Natural killer cell (primary cell): Measurements from ENCODE around the gene FARP1. TPM values are rescaled to one million over a fixed set of nuclear protein-coding genes. Genes with fewer than 3 reads are reported as not detected.

Experiments used
- ATAC-seq, 3 donors: fragments of 150-1000 bp in 2 of 3; fragments of 200-7000 bp in 1 of 3; cut with Tn5 transposase; 1 replicate in 1 of 3; 2 replicates in 2 of 3; pipeline ENCODE4 v1.10.0; 2021; ENCODE audit warnings: mild to moderate bottlenecking in 2 of 3, moderate library complexity in 2 of 3
- DNase-seq, 2 donors: peaks; one replicate each; pipeline versions ENCODE4 v3.0.0 to v3.0.0-alpha.2; 2013 to 2021; ENCODE audit warnings: mixed read lengths in 1 of 2
- H3K27ac ChIP-seq: one replicate; pipeline ENCODE4 v1.5.1; 2013; ENCODE audit warnings: mild to moderate bottlenecking, low read length
- H3K27me3 ChIP-seq: one replicate; pipeline ENCODE4 v1.6.1; 2013; ENCODE audit warnings: low read length; ENCODE audit not compliant: control insufficient read depth, insufficient read depth
- H3K36me3 ChIP-seq: one replicate; pipeline ENCODE4 v1.6.1; 2013; ENCODE audit warnings: low read length; ENCODE audit not compliant: control insufficient read depth, insufficient read depth
- H3K4me1 ChIP-seq: one replicate; pipeline ENCODE4 v1.6.1; 2013; ENCODE audit warnings: low read length; ENCODE audit not compliant: control insufficient read depth, insufficient read depth
- H3K4me3 ChIP-seq: one replicate; pipeline ENCODE4 v1.5.1; 2013; ENCODE audit warnings: low read length
- H3K9me3 ChIP-seq: one replicate; pipeline ENCODE4 v1.6.1; 2013; ENCODE audit warnings: low read length; ENCODE audit not compliant: control insufficient read depth, insufficient read depth
- H3K27ac Mint-ChIP-seq, 2 donors: one replicate each; pipeline ENCODE4 v1.8.0; 2022; ENCODE audit warnings: mild to moderate bottlenecking in 2 of 2, mixed read lengths in 2 of 2, moderate library complexity in 1 of 2
- H3K27me3 Mint-ChIP-seq, 2 donors: one replicate each; pipeline ENCODE4 v1.8.0; 2022; ENCODE audit warnings: low read depth in 2 of 2, mixed read lengths in 2 of 2
- H3K36me3 Mint-ChIP-seq: one replicate; pipeline ENCODE4 v1.8.0; 2022; ENCODE audit warnings: mixed read lengths
- H3K4me1 Mint-ChIP-seq, 2 donors: one replicate each; pipeline ENCODE4 v1.8.0; 2022; ENCODE audit warnings: mixed read lengths in 2 of 2
- H3K4me3 Mint-ChIP-seq: one replicate; pipeline ENCODE4 v1.8.0; 2022; ENCODE audit warnings: mild to moderate bottlenecking, moderate library complexity, mixed read lengths
- H3K9me3 Mint-ChIP-seq, 2 donors: one replicate each; pipeline ENCODE4 v1.8.0; 2022; ENCODE audit warnings: mixed read lengths in 2 of 2
- whole genome bisulfite sequencing: methylation state at CpG from one replicate; pipeline ENCODE4 v1.1.7; 2013; ENCODE audit warnings: missing lambda C conversion rate; ENCODE audit not compliant: insufficient coverage; 5-methylcytosine and 5-hydroxymethylcytosine counted together
- intact Hi-C: fragments of 100-400 bp; cut with micrococcal nuclease; formaldehyde crosslinking; loops from one replicate; pipeline ENCODE4 v1.14.2; 2022
- total RNA-seq, 4 donors: library from RNA; stranded (reverse); fragments of 120-200 nt in 1 of 4; gene quantifications; one replicate each; pipeline versions ENCODE4 v1.2.3 to v1.2.4, GENCODE V29; 2013 to 2022
- TF ChIP-seq, protein P1 (sequence below): fragments of 200-600 bp; IDR thresholded peaks from one replicate; pipeline ENCODE4 v1.8.0; 2022; ENCODE audit warnings: antibody characterized with exemption

Gene FARP1
- total RNA-seq, 3 donors from 2014 or later (not counting 1 experiment from before 2014, with no cell fraction given), result 0.71 to 1.2 (median 1.1) TPM

DNA sequence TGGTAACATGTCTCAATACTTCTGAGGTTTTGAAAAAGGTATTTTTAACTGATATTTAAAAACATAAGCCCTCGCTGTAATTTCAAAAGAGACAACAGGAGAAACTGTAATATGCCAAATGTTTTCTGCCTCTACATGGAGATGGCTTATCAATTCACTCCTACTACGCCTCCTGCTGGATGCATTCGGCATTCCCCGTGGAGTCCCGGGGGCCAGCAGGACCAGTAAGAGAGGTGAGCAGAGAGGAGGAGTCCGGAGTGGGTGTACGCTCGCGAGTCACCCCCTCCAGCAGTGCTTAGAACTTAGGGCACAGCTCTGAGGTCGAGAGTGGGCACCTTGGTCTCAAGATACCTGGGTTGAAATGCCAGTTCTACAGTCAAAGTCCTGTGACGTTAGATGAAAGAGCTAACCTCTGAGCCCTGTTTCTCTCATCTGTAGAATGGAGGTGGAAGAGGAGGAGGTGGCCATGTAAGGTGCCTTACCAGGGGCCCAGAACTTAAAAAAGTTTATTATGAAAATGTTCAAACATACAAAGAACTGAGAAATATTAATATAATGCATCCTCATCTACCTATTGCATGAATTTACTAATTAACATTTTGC, 323.8 kb downstream of the FARP1 start:
- no peak overlapping the region for H3K4me3 ChIP-seq
- TF ChIP-seq, protein P1, sequence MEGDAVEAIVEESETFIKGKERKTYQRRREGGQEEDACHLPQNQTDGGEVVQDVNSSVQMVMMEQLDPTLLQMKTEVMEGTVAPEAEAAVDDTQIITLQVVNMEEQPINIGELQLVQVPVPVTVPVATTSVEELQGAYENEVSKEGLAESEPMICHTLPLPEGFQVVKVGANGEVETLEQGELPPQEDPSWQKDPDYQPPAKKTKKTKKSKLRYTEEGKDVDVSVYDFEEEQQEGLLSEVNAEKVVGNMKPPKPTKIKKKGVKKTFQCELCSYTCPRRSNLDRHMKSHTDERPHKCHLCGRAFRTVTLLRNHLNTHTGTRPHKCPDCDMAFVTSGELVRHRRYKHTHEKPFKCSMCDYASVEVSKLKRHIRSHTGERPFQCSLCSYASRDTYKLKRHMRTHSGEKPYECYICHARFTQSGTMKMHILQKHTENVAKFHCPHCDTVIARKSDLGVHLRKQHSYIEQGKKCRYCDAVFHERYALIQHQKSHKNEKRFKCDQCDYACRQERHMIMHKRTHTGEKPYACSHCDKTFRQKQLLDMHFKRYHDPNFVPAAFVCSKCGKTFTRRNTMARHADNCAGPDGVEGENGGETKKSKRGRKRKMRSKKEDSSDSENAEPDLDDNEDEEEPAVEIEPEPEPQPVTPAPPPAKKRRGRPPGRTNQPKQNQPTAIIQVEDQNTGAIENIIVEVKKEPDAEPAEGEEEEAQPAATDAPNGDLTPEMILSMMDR, result no peak
- no peaks in the 10 kb centered on the region for H3K27me3 Mint-ChIP-seq
- H3K36me3 ChIP-seq, result peaks cover 34% of the 10 kb centered on the region
- H3K27me3 ChIP-seq, result no peaks in the 10 kb centered on the region
- peaks cover 9% of the 10 kb centered on the region for H3K36me3 Mint-ChIP-seq
- no peak overlapping the region for H3K27ac ChIP-seq
- H3K4me1 Mint-ChIP-seq, result peaks cover 25 to 28% of the 10 kb centered on the region in 2 donors
- 82% methylated on average over 11 of the region's 11 CpGs for WGBS
- intact Hi-C loops, result no loop called here
- no peak overlapping the region for H3K4me3 Mint-ChIP-seq
- H3K9me3 Mint-ChIP-seq, result no peaks in the 10 kb centered on the region
- H3K9me3 ChIP-seq, result no peaks in the 10 kb centered on the region
- H3K4me1 ChIP-seq, result no peaks in the 10 kb centered on the region
- DNase-seq (peak in 1 of 2 donors; percentile 58), ATAC-seq (peak in 1 of 3 donors; percentile 36)
- no peak overlapping the region for H3K27ac Mint-ChIP-seq

DNA sequence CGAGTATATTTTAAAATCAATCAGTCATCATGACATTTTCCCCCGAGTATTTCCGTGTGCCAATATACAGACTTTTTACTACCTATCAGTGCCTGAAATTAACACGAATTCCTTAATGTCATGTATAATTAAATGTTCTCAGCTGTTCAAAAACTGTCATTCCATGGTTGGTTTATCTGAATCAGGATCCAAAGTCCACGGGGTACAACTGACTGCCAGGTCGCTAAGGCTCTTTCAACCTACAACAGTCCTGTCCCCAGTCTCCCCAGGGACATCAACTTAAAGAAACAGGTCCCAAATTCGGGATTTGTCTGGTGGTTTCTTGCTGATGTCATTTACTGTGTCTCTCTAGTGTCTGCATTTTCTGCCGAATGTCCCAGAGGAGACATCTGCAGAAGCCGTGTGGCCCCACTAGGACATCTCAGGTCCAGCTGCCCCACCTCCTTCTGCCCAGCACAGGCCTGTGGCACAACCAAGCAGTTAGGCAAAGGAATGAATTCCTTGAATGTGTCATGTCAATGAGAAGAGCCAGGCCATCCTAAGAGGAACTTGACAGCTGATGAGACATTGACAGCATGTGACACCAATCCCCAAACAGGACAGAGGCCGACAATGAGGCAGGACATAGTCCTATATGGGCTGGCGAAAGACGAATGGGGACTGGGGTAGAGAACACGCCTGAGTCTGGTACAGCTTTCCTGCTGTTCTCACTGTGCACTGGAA, 324.5 kb downstream of the FARP1 start:
- DNase-seq (no peak), ATAC-seq (no peak)
- no peak overlapping the region for H3K4me3 ChIP-seq
- Mint-ChIP-seq H3K27ac (no peak overlapping the region), H3K4me3 (no peak overlapping the region), H3K4me1 (peaks cover 30 to 32% of the 10 kb centered on the region in 2 donors), H3K9me3 (no peaks in the 10 kb centered on the region), H3K27me3 (no peaks in the 10 kb centered on the region), H3K36me3 (peaks cover 9% of the 10 kb centered on the region)
- peaks cover 32% of the 10 kb centered on the region for H3K36me3 ChIP-seq
- no peaks in the 10 kb centered on the region for H3K4me1 ChIP-seq
- WGBS, result 95% methylated on average over 13 of the region's 13 CpGs
- no peaks in the 10 kb centered on the region for H3K9me3 ChIP-seq
- TF ChIP-seq, protein P1, result no peak
- no peaks in the 10 kb centered on the region for H3K27me3 ChIP-seq
- intact Hi-C loops, result no loop called here
- no peak overlapping the region for H3K27ac ChIP-seq

DNA sequence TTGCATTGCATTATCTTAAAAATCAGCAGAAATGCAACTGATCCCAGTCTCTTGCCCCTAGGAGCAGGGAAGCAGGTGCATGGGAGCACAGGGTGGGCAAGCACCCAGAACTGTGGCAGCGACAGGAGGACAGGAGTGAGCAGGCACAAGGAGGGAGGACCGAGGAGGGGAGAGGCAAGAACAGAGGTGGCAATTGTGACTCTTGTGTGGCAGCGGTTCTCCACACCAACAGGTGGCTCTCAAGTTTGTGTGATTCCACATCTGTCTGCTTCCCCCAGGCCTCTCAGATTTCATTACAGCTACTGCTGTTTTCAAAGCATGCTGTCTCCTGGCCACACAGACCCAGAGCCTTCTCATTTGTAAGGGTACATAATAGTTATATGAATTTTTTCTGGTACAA, 325.5 kb downstream of the FARP1 start:
- Histone ChIP-seq H3K4me3 (no peak overlapping the region), H3K4me1 (no peaks in the 10 kb centered on the region), H3K27me3 (no peaks in the 10 kb centered on the region), H3K27ac (no peak overlapping the region), H3K9me3 (no peaks in the 10 kb centered on the region), H3K36me3 (peaks cover 26% of the 10 kb centered on the region)
- intact Hi-C loops, result no loop called here
- WGBS, result 95% methylated on average over 3 of the region's 3 CpGs
- DNase-seq (no peak), ATAC-seq (no peak)
- TF ChIP-seq, protein P1, result no peak
- Mint-ChIP-seq H3K9me3 (no peaks in the 10 kb centered on the region), H3K4me1 (peaks cover 30 to 31% of the 10 kb centered on the region in 2 donors), H3K27ac (peak overlapping the region in 1 of 2 donors; percentile 70), H3K36me3 (peaks cover 3% of the 10 kb centered on the region), H3K4me3 (no peak overlapping the region), H3K27me3 (no peaks in the 10 kb centered on the region)
